ENCODE results near the gene DAND5.

DAND5 gene

GRCh38 chr19:13010038-13010991 is 40.9 kb downstream of the DAND5 start:
- no peak for DNase-seq (ENCODE audit: low read depth)

DNA sequence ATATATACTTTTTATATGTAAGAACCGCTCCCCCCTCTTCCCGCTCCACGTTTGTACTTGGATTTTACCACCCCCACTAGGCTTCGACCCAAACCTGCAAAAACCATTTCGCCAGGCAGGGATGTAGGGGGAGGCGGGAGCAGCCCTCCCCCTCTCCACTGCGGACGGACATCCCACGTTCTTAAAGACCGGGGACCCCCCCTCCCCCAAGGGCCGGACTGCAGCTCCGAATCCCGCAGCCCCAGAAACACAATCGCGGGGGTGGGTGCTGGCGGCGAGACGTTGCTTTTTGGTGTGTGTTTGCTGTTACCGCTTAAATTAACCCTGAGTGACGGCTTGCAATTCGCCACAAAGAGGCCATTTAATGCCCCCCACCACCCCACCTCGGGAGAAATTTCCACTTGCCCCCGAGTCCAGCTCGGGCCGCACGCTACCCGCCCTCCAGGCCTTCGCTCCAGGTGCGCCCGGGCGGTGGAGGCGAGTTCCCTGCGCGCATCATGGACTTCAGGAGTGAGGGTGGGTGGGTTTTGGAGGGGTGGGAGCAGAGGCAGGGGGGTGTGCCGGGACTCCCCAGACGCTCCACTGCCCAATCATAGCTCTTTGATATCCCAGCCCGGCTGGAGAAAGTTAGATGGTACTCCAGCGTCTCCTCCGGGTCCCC is 41.7 kb downstream of the DAND5 start:
- no peak for DNase-seq (ENCODE audit: low read depth)

DNA sequence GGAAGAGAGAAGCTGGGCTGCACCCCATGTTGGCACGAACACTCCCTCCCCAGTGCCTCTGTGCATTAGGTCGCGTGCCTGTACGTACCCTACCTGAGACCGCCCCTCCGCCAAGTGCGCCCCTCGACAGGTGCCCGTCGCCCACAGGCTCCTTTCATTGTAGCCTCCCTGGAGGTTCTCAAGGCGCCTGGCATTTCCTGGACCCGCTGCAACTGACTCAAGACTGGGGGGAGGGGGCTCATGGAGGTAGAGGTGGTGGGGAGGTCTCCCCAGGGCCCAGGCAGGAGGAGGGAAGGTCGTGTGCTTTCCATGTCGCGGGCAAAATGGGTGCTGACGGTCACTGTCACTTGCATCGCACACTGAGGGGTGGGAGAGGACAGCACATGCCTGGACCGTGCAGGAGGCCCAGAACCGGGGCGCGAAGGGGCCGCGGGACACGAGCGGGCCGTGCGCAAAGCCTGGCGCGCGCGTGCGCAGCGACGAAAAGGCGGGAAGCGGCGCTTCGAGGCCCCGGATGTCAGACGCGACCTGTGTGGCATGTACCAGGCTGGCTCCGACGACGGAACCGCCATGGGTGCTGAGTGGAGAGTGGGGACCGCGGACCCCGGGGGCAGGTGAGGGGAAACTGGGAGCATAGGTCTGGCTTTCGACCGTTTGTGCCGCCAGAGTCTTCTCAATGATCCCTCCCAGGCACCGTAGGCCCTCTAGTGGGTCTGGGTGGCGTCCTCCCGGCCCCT is 42.4 kb downstream of the DAND5 start:
- no peak for DNase-seq (ENCODE audit: low read depth)

- DNase-seq (ENCODE audit: low read depth), result no peak
Measured at GRCh38 chr19:13012390-13012689, 43.0 kb downstream of the DAND5 start.

- DNase-seq (ENCODE audit: low read depth), result no peak
Measured at GRCh38 chr19:13012690-13013608, 43.6 kb downstream of the DAND5 start.

DNA sequence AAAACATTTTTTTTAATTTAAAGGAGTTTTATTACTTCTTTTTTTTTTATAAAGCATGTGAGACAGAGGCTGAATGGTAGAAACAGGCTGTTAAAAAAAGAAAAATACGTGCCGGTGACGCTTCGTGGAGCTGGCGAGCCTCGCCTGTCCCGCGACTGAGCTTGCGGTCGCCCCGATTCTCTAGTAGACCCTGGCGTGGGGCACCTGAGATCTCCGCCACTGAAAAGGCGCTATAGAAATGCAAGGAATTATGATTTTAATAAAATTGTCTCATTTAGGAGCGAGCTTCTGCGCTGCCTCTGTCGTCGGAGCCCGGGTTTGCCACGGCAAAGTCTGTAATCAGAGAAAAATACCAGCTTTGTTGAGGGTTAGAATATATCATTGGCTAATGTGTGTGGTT is 44.3 kb downstream of the DAND5 start:
- no peak for DNase-seq (ENCODE audit: low read depth)

- no peak for DNase-seq (ENCODE audit: low read depth)
Measured at GRCh38 chr19:13014101-13014920, 44.9 kb downstream of the DAND5 start.

- no peak for DNase-seq (ENCODE audit: low read depth)
Measured at GRCh38 chr19:13014921-13015280, 45.5 kb downstream of the DAND5 start.

DNA sequence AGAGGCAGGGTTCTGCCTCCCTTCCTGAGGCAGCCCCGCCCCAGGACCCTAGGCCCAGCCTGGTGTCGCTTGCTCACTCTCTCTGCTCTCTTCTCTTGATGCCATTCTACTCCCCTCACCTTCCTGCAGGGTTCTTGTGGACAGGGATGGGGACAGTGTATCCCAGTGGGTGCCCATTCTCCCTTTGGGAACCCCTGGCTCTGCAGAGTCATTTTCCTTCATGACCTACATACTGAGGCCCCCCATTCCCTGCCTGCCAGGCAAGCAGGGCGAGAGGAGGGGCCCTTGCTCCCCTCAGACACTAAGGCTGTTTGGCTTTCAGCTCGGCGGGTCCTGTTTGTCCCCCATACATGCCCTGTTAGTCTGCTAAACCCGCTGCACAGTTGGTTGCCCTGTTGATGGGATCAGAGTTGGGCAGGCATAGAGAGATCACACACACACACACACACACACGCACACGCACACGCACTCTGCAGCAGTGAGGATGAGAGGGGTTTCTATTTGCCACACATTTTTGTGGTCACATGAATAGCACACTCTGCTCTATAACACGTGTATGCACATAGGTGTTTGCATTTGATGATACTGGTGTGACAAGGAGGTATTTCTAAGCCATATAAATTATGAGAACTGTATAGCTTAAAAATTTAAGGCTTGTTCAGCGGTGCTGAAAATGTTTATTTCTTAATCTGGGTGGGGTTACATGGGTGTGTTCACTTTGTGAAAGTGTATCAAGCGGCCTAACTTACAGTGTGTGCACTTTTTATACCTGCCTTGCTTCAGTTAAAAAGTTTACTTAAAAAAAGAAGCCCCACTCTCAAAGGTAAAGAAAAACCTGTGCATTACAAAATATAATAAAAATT is 46.2 kb downstream of the DAND5 start:
- no peak for DNase-seq (ENCODE audit: low read depth)

GRCh38 chr19:13016245-13016627 is 46.9 kb downstream of the DAND5 start:
- DNase-seq (ENCODE audit: low read depth), result no peak

DNA sequence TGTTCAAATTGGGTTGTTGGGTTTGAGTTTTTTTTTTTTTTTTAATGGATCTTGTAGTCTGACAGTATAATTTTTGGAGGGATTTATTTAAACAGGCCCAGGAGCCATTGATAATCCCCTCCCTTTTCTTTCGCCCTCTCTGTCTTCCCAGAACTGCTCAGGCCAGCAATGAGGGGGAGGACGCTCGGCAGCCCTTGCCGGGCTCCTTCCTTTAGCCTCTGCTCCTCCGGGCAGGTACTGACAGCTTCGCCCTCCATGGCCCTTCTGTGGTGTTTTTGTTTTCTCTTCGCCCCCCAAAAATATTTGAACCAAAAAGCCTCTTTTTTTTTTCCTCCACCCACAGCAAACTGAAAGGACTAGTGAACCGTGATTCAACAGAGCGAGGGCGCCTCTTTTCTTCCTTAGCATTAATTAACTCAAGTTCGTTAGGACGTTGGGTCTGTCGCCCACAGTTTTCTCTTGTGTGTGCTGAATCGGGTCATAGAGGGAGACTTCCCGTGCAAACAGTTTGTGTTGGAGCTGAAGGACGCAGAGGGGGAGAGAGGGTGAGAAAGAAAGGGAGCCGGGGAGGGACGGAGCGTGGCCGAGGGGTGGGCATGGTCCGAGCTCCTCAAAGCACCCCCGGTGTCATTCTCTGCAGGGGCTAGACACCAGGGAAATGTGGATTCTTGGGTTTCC is 47.4 kb downstream of the DAND5 start:
- no peak for DNase-seq (ENCODE audit: low read depth)

DNA sequence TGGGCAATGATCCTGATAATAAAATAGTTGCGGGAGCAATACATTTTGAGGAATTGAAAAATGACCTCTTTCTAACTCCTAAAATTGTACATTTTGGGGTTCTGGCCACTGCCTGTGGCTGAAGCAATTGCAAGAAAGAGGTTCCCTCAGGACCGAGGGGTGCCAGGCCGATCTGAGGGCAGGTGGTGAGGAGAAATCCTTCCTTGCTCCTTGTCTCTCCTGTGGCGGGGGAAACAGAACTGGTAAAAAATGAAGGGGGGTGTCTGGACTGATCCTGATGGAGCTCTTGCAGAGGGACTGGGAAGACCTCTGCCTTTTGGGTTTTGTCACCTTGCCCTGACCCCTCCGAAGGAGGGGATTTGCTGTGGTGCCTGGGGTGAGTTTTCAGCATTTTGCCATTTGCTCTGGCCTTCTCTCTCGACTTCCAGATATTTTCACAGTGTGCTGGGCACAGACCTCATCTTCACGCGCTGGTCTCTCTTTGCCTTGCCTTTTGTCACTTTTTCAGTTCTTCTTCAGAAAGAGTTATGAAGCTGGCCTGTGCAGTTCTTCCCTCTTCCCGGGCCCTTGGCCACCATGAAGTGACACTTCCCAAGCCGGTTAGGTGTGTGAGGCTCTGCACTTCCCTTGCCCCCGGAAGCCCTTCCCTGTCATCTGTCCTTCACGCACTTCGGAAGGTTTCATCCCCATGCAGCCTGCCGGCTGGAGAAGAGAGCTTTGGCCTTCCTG is 48.1 kb downstream of the DAND5 start:
- DNase-seq (ENCODE audit: low read depth), result no peak

GRCh38 chr19:13018035-13018914 is 48.9 kb downstream of the DAND5 start:
- DNase-seq (ENCODE audit: low read depth), result no peak

GRCh38 chr19:13019332-13019731 is 50.0 kb downstream of the DAND5 start:
- DNase-seq (ENCODE audit: low read depth), result no peak

DNA sequence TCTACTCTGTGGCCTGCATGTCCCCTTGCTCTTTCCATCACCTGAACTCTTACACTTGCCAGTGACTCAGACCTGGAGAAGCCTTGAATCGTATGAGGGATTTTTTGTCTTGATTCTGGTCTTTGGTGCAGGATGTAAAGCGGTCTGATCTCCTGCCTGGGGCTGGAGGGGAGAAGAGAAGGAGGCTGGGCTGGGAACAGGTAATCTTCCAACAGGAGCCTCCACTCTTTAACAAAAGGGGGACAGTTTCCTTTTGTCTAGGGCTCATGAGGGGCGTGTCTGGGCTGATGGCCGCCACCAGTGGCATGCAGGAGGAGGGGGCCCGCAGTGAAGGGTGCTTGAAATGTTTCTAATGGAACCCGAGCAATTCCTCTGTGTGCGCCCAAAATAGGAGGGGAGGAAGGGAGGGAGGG is 50.6 kb downstream of the DAND5 start:
- no peak for DNase-seq (ENCODE audit: low read depth)

- DNase-seq (ENCODE audit: low read depth), result no peak
Measured at GRCh38 chr19:13022111-13022858, 52.9 kb downstream of the DAND5 start.

Data from stimulated activated CD4-positive, alpha-beta T cell treated with anti-CD3 and anti-CD28 coated beads, Interleukin-2, amount 100 ng/mL, for 4 hours (primary cell).